Motor neuron (in vitro differentiated cells): ENCODE measurements around the gene SLCO4A1. TPM values are rescaled to one million over a fixed set of nuclear protein-coding genes. Genes with fewer than 3 reads are reported as not detected.

Experiments used
- ATAC-seq, 8 experiments: fragments of 200-7000 bp; cut with Tn5 transposase; replicated peaks in 6 of 8; 2 replicates each; pipeline ENCODE4 v1.8.0; 2021; ENCODE audit warnings: mild to moderate bottlenecking in 8 of 8, moderate library complexity in 8 of 8
- H3K27ac ChIP-seq, 2 donors: fragments of 250-450 bp; sonication (Bioruptor Pico); 2 replicates each; pipeline ENCODE4 v1.9.0; 2021; ENCODE audit warnings: antibody characterized with exemption in 2 of 2, mild to moderate bottlenecking in 2 of 2, moderate library complexity in 1 of 2
- H3K4me1 ChIP-seq, 2 donors: fragments of 250-450 bp; sonication (Bioruptor Pico); replicated peaks in 1 of 2; 2 replicates each; pipeline ENCODE4 v1.6.1; 2021; ENCODE audit warnings: antibody characterized with exemption in 2 of 2, mild to moderate bottlenecking in 2 of 2, moderate library complexity in 1 of 2
- H3K4me3 ChIP-seq, 5 donors: fragments of 250-450 bp; sonication (Bioruptor Pico); 2 replicates each; pipeline ENCODE4 v1.9.0; 2021; ENCODE audit warnings: antibody characterized with exemption in 5 of 5, mild to moderate bottlenecking in 5 of 5, moderate library complexity in 4 of 5
- WGBS, 10 experiments: fragments of 450-650 bp; shearing (Covaris generic); methylation state at CpG; one replicate each; pipeline ENCODE4 v1.0.0; 2022; 5-methylcytosine and 5-hydroxymethylcytosine counted together
- in situ Hi-C, 9 experiments: fragments of 400-800 bp; cut with MboI; loops; one replicate each; pipeline ENCODE4 v1.15.0; 2021; ENCODE audit warnings: low sequenced_read_pairs in 9 of 9, low pct_unique_long_range_greater_than_20kb in 2 of 9; ENCODE audit not compliant: unreplicated experiment in 9 of 9
- total RNA-seq, 8 experiments: library from RNA; unstranded; fragments of 300-600 nt; gene quantifications; 2 replicates each; pipeline versions ENCODE4 v1.2.3 to v1.2.4, GENCODE V29; 2022

SLCO4A1 gene
- total RNA-seq, 8 experiments from 2014 or later, result 1.0 to 14.2 (median 3.2) TPM

- 67 to 70% methylated on average over 1 to 2 of the region's 10 CpGs; no CpG with 5 or more reads in 8 of the 10 experiments for WGBS, 10 experiments
Measured at GRCh38 chr20:62602550-62602949, 39.8 kb upstream of the SLCO4A1 start.

DNA sequence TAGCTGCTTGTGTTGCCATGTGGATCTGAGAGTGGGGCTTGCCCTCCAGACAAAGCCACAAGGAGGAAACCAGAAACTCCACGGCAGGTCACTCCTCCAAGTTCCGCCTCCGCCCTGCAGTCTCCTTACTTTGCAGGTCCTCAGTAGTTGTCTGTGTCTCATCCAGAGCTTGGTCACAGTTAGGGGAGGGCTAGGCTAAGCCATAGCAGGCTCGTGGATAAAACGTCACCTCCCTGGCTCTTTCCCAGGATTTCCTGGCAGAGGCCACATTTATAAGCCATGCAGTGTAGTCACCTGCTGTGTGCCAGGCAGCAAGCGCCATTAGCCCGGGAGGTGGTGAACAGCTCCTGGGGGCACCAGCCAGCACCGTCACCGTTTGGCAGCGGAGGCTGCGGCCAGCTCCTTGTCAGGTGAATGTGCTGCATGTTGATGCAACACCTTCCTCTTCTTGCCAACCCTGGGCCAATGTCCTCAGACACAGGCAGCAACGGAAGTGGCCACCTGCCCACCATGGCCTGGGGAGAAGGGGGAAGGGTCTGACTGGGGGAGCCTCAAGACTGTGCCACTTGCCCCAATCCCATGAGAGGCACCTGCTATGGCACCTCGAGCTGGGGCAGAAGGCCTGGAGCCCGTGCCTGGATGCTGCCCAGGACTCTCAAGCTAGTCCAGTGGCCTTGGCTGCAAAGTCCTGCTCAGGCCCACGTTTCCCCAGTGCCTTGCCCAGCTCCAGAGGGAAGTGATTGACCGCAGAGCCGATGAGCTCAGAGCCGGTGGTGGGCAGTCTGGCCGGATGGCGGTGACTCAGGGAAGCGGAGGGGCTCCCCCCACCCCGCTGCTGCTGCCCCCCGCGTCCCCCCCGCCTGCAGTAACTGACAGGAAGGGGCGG, 39.0 kb upstream of the SLCO4A1 start:
- in situ Hi-C loops, result loop anchor here in 4 of 9 experiments (25.0 kb wide), 2 partner anchors 116 to 191 kb away; partner anchors contain the start of genes CABLES2 (in 2 of the 4) and GATA5 (in 2 of the 4)
- Histone ChIP-seq H3K4me1 (peaks cover 27 to 31% of the 10 kb centered on the region in 2 donors), H3K4me3 (no peak overlapping the region), H3K27ac (no peak overlapping the region)
- 51 to 92% (median 74%) methylated on average over 1 to 8 of the region's 26 CpGs; no CpG with 5 or more reads in 4 of the 10 experiments for WGBS, 10 experiments
- ATAC-seq, result peak in 5 of 8 experiments; percentile 89 to 93 (median 91)

More at GRCh38 chr20:62602550-62602949, 39.8 kb upstream of the SLCO4A1 start:
- Histone ChIP-seq H3K4me3 (no peak overlapping the region), H3K27ac (no peak overlapping the region), H3K4me1 (peaks cover 27 to 31% of the 10 kb centered on the region in 2 donors)
- ATAC-seq, result no peak
- in situ Hi-C loops, result loop anchor here in 4 of 9 experiments (25.0 kb wide), 2 partner anchors 115 to 190 kb away; partner anchors contain the start of genes CABLES2 (in 2 of the 4) and GATA5 (in 2 of the 4)

GRCh38 chr20:62603907-62604785, 38.2 kb upstream of the SLCO4A1 start:
- in situ Hi-C loops, result loop anchor here in 4 of 9 experiments (25.0 kb wide), 2 partner anchors 117 to 192 kb away; partner anchors contain the start of genes CABLES2 (in 2 of the 4) and GATA5 (in 2 of the 4)

DNA sequence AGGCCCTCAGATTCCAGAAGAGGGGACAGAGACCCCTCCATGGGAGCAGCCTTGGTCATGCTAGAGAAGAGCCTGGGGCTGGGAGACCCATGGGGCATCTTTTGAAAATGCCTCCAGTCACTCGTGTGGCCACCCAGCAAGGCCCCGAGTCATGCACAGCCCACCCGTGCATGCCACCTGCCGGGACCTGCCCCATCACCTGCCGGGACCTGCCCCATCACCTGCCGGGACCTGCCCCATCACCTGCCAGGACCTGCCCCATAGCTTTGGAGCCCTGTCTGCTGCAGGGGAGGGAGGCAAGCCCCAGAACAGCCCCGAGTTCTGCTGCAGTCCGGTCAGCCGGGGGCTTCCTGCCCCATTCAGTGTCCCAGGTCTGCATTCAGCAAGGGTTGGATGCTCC, 37.5 kb upstream of the SLCO4A1 start:
- peaks cover 27 to 31% of the 10 kb centered on the region in 2 donors for H3K4me1 ChIP-seq
- H3K4me3 ChIP-seq, result no peak overlapping the region
- no peak for ATAC-seq
- in situ Hi-C loops, result loop anchor here in 4 of 9 experiments (25.0 kb wide), 2 partner anchors 117 to 192 kb away; partner anchors contain the start of genes CABLES2 (in 2 of the 4) and GATA5 (in 2 of the 4)
- 53 to 100% (median 60%) methylated on average over 1 to 3 of the region's 9 CpGs; no CpG with 5 or more reads in 7 of the 10 experiments for WGBS, 10 experiments
- H3K27ac ChIP-seq, result no peak overlapping the region

More at GRCh38 chr20:62603907-62604785, 38.2 kb upstream of the SLCO4A1 start:
- Histone ChIP-seq H3K4me1 (peaks cover 27 to 31% of the 10 kb centered on the region in 2 donors), H3K4me3 (no peak overlapping the region), H3K27ac (no peak overlapping the region)
- 80% methylated on average over 2 of the region's 37 CpGs; no CpG with 5 or more reads in 9 of the 10 experiments for WGBS, 10 experiments
- ATAC-seq, result peak in 5 of 8 experiments; percentile 0 to 12 (median 3)

DNA sequence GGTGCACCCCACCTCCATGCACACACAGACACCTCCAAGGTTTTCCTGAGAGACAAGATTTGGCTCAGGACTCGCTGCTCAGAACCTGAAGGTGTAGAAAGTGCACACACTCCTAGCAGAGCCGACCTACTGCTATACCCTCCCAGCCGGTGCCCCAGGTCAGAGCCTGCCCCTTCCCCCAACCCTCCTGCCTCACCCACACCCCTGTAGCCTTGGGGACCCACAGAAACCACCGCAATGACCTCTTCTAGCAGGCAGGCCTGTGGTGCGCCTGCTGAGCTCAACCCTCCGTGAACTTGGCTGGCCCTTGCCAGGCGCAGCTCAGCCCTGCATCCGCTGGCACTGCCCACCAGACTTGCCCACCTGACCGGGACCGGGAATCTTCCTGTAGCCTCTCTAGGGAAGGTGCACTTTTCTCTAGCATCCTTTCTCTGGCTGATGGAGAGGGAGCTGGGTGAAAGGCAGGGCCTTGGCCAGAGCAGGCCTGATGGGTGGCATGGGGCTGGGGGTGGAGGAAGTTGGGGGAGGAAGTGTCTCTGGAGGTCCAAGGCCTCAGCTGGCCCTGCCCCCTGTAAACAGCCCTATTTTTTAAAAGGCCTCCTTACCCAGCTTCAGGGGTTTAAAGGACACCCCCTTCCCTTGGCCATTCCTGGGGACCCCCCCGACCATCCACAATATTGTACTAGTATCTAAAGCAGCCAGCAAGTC, 36.9 kb upstream of the SLCO4A1 start:
- WGBS, 10 experiments, result 67 to 100% methylated on average over 1 to 4 of the region's 11 CpGs; no CpG with 5 or more reads in 8 of the 10 experiments
- no peak for ATAC-seq
- no peak overlapping the region for H3K27ac ChIP-seq
- peaks cover 27 to 31% of the 10 kb centered on the region in 2 donors for H3K4me1 ChIP-seq
- H3K4me3 ChIP-seq, result no peak overlapping the region
- in situ Hi-C loops, result loop anchor here in 4 of 9 experiments (25.0 kb wide), 2 partner anchors 118 to 193 kb away; partner anchors contain the start of genes CABLES2 (in 2 of the 4) and GATA5 (in 2 of the 4)

DNA sequence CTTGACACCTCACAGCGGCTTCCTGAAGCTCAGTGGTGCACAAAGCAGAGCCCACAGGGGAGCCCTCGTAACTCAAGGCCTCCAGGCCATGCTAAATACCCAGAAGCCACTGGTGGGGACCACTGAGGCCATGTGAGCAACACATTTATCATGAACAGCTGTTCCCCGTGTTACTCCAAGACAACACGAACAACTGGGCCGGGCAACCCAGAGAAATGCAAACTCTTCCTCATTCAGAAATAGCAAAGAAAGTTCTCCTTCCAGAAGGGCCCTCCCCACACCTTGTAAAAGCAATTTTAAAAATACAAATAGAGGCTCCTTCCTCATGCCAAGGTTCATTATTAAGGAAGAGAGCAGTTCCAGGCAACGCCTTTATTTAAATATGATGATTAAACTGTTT, 36.3 kb upstream of the SLCO4A1 start:
- 0 to 67% (median 36%) methylated on average over 1 to 5 of the region's 6 CpGs; no CpG with 5 or more reads in 3 of the 10 experiments for WGBS, 10 experiments
- H3K4me1 ChIP-seq, result peaks cover 27 to 31% of the 10 kb centered on the region in 2 donors
- in situ Hi-C loops, result loop anchor here in 4 of 9 experiments (25.0 kb wide), 2 partner anchors 119 to 194 kb away; partner anchors contain the start of genes CABLES2 (in 2 of the 4) and GATA5 (in 2 of the 4)
- ATAC-seq, result peak in 3 of 8 experiments; percentile 74 to 86 (median 80)
- H3K4me3 ChIP-seq, result no peak overlapping the region
- no peak overlapping the region for H3K27ac ChIP-seq

GRCh38 chr20:62606551-62607201, 35.6 kb upstream of the SLCO4A1 start:
- peak in 7 of 8 experiments; percentile 9 to 77 (median 52) for ATAC-seq
- H3K4me3 ChIP-seq, result no peak overlapping the region
- peaks cover 27 to 31% of the 10 kb centered on the region in 2 donors for H3K4me1 ChIP-seq
- H3K27ac ChIP-seq, result peak overlapping the region in 1 of 2 donors; percentile 35
- 3 to 63% (median 28%) methylated on average over 3 to 17 of the region's 31 CpGs; no CpG with 5 or more reads in 3 of the 10 experiments for WGBS, 10 experiments
- in situ Hi-C loops, result loop anchor here in 4 of 9 experiments (25.0 kb wide), 2 partner anchors 119 to 194 kb away; partner anchors contain the start of genes CABLES2 (in 2 of the 4) and GATA5 (in 2 of the 4)

- WGBS, 10 experiments, result 50 to 100% (median 81%) methylated on average over 1 to 12 of the region's 21 CpGs; no CpG with 5 or more reads in 2 of the 10 experiments
- ATAC-seq, result no peak
- no peak overlapping the region for H3K27ac ChIP-seq
- no peak overlapping the region for H3K4me3 ChIP-seq
- in situ Hi-C loops, result loop anchor here in 4 of 9 experiments (25.0 kb wide), 2 partner anchors 120 to 195 kb away; partner anchors contain the start of genes CABLES2 (in 2 of the 4) and GATA5 (in 2 of the 4)
- H3K4me1 ChIP-seq, result peaks cover 27 to 31% of the 10 kb centered on the region in 2 donors
Measured at GRCh38 chr20:62607366-62608217, 34.7 kb upstream of the SLCO4A1 start.

DNA sequence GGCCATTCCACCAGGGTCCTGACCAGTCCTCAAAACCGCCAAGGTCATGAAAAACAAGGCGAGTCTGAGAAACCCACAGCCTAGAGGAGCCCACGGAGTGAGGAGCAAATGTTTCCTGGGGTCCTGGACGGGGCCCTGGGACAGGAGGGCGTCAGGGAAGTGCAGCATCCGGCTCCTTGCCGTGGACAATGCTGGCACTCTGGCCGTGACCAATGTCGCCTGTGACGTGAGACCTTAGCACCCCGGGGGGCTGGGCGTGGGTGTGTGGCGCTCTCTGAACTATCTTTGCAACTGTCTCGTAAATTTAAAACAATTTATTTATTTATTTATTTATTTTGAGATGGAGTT, 34.1 kb upstream of the SLCO4A1 start:
- ATAC-seq, result no peak
- in situ Hi-C loops, result loop anchor here in 4 of 9 experiments (25.0 kb wide), 2 partner anchors 121 to 196 kb away; partner anchors contain the start of genes CABLES2 (in 2 of the 4) and GATA5 (in 2 of the 4)

DNA sequence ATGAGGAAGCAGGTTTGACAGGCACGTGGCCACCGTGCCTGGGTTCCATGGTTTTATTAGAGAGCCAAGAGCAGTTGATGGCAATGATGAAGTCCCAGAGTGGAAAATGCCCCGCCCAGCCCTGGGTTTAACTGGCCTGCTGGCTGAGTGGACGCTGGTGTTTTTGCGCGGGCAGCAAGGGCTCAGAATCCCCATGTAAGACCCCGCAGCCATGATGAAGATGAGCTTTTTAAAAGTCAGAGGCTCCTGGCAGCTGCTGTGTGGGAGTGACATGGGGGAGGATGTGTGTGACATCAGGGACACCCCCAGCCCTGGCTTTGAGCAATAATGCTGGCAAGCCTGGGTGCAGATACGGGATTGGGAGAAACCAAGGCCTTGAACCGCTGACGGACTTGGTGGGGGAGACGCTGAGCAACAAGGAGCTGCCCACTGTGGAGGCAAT, 33.0 kb upstream of the SLCO4A1 start:
- ATAC-seq, result no peak
- whole genome bisulfite sequencing, 10 experiments, result 43 to 100% (median 92%) methylated on average over 1 to 8 of the region's 11 CpGs; no CpG with 5 or more reads in 3 of the 10 experiments
- in situ Hi-C loops, result loop anchor here in 4 of 9 experiments (25.0 kb wide), 2 partner anchors 122 to 197 kb away; partner anchors contain the start of genes CABLES2 (in 2 of the 4) and GATA5 (in 2 of the 4)

More for the DNA sequence above, 34.1 kb upstream of the SLCO4A1 start:
- Histone ChIP-seq H3K27ac (no peak overlapping the region), H3K4me3 (no peak overlapping the region), H3K4me1 (peaks cover 25 to 28% of the 10 kb centered on the region in 2 donors)
- 87 to 100% (median 97%) methylated on average over 1 to 9 of the region's 14 CpGs; no CpG with 5 or more reads in 4 of the 10 experiments for WGBS, 10 experiments

More for the DNA sequence above, 33.0 kb upstream of the SLCO4A1 start:
- Histone ChIP-seq H3K4me3 (no peak overlapping the region), H3K27ac (no peak overlapping the region), H3K4me1 (peaks cover 15 to 18% of the 10 kb centered on the region in 2 donors)
